HepG2 (cell line): Measurements from ENCODE around the gene HOXA11. TPM values are rescaled to one million over a fixed set of nuclear protein-coding genes. Genes with fewer than 3 reads are reported as not detected.

ENCODE experiments used
- ATAC-seq: fragments of 200-7000 bp; cut with Tn5 transposase; 3 replicates; pipeline ENCODE4 v1.9.1; 2020; ENCODE audit warnings: mild to moderate bottlenecking, moderate library complexity
- BruUV-seq: library from RNA; stranded (reverse); fragments of 400-500 nt; replicated peaks from 2 replicates; lab custom pipeline; 2021; lab: Mats Ljungman, UMichigan
- CTCF ChIA-PET: fragments of 300-600 bp; formaldehyde crosslinking; extraction: SDS; loops from one replicate; lab custom pipeline; 2021; ENCODE audit warnings: low total read pairs, inconsistent platforms, low intra/inter-chr PET ratio; lab: Yijun Ruan, JAX
- POLR2A ChIA-PET: fragments of 350-600 bp; sonication (Branson Sonifier 250); formaldehyde crosslinking; loops from one replicate; lab custom pipeline; 2020; ENCODE audit warnings: antibody characterized with exemption, inconsistent platforms; lab: Yijun Ruan, JAX
- DNase-seq: peaks from one replicate; pipeline ENCODE4 v3.0.0-alpha.2; 2015; ENCODE audit warnings: low spot score
- FAIRE-seq: peaks from 3 replicates; lab custom pipeline; 2011; peaks lifted over from hg19 to GRCh38; lab: Jason Lieb, UNC
- H2AFZ ChIP-seq: one replicate; pipeline ENCODE4 v1.6.1; 2011; ENCODE audit warnings: low read length, inconsistent platforms
- H3K27ac ChIP-seq: fragments of 300-600 bp; 3 replicates; pipeline ENCODE4 v1.8.0; 2011; ENCODE audit warnings: mixed run types, mild to moderate bottlenecking, mixed read lengths, low read length, inconsistent platforms; ENCODE audit not compliant: insufficient read depth; ENCODE audit errors: extremely low read length
- H3K27me3 ChIP-seq, 2 experiments: fragments of 200-600 bp in 1 of 2; 2 replicates in 1 of 2; 3 replicates in 1 of 2; pipeline versions ENCODE4 v1.6.0 to v1.8.0; 2011; ENCODE audit warnings: low read length in 2 of 2, mild to moderate bottlenecking in 2 of 2, moderate library complexity in 2 of 2, inconsistent platforms in 1 of 2; ENCODE audit not compliant: insufficient read depth in 2 of 2, control insufficient read depth in 1 of 2
- H3K36me3 ChIP-seq, 2 experiments: fragments of 200-600 bp in 1 of 2; replicated peaks in 1 of 2; 2 replicates in 1 of 2; 3 replicates in 1 of 2; pipeline versions ENCODE4 v1.5.1 to v1.8.0; 2011; ENCODE audit warnings: low read length in 2 of 2, inconsistent platforms in 1 of 2; ENCODE audit not compliant: insufficient read depth in 2 of 2, control insufficient read depth in 1 of 2
- H3K4me1 ChIP-seq: 2 replicates; pipeline ENCODE4 v1.5.1; 2012; ENCODE audit warnings: low read length, inconsistent platforms; ENCODE audit not compliant: insufficient read depth
- H3K4me2 ChIP-seq: 2 replicates; pipeline ENCODE4 v1.6.0; 2011; ENCODE audit warnings: low read depth, low read length, inconsistent platforms
- H3K4me3 ChIP-seq, 3 experiments: fragments of 200-600 bp in 1 of 3; sonication (generic), shearing (Covaris generic) in 1 of 3; replicated peaks in 1 of 3; 2 replicates each; pipeline ENCODE4 v1.5.1; 2011 to 2016; ENCODE audit warnings: low read length in 3 of 3, inconsistent platforms in 2 of 3, low read depth in 2 of 3, mild to moderate bottlenecking in 2 of 3, control low read depth in 1 of 3, mixed read lengths in 1 of 3; ENCODE audit not compliant: insufficient read depth in 1 of 3
- H3K79me2 ChIP-seq: one replicate; pipeline ENCODE4 v1.6.1; 2011; ENCODE audit warnings: low read length, inconsistent platforms; ENCODE audit not compliant: insufficient read depth
- H3K9ac ChIP-seq: 2 replicates; pipeline ENCODE4 v1.6.0; 2011; ENCODE audit warnings: mild to moderate bottlenecking, low read depth, low read length, inconsistent platforms; ENCODE audit not compliant: insufficient read depth
- H3K9me3 ChIP-seq: 2 replicates; pipeline ENCODE4 v1.5.1; 2012; ENCODE audit warnings: mild to moderate bottlenecking, low read length
- H4K20me1 ChIP-seq: 2 replicates; pipeline ENCODE4 v1.6.0; 2011; ENCODE audit warnings: inconsistent platforms, mild to moderate bottlenecking, low read length, moderate library complexity; ENCODE audit not compliant: insufficient read depth
- AHDC1 ChIP-seq: sonication (generic); formaldehyde crosslinking; IDR thresholded peaks from 2 replicates; pipeline ENCODE4 v1.5.1; 2020; ENCODE audit warnings: mild to moderate bottlenecking, missing genetic modification reagents, borderline replicate concordance
- HOXA7 ChIP-seq: sonication (generic); formaldehyde crosslinking; IDR thresholded peaks from 2 replicates; pipeline ENCODE4 v1.8.1; 2022; ENCODE audit warnings: mild to moderate bottlenecking, missing genetic modification reagents, moderate library complexity
- IRX3 ChIP-seq: sonication (generic); formaldehyde crosslinking; IDR thresholded peaks from 2 replicates; pipeline ENCODE4 v1.8.1; 2023; ENCODE audit warnings: mild to moderate bottlenecking, low read depth, missing genetic modification reagents, borderline replicate concordance
- PATZ1 ChIP-seq: sonication (generic); formaldehyde crosslinking; IDR thresholded peaks from 2 replicates; pipeline ENCODE4 v1.4.0; 2020; ENCODE audit warnings: missing genetic modification reagents
- REL ChIP-seq: sonication (generic); formaldehyde crosslinking; conservative IDR thresholded peaks from 2 replicates; pipeline ENCODE4 v1.8.0; 2022; ENCODE audit warnings: mild to moderate bottlenecking, missing genetic modification reagents, moderate library complexity
- SMARCC2 ChIP-seq: fragments of 450-650 bp; IDR thresholded peaks from 2 replicates; pipeline ENCODE4 v1.6.1; 2017; ENCODE audit warnings: antibody characterized with exemption, mild to moderate bottlenecking
- ZFYVE20 ChIP-seq: sonication (generic); formaldehyde crosslinking; IDR thresholded peaks from 2 replicates; pipeline ENCODE4 v1.8.0; 2023; ENCODE audit warnings: low read depth, mild to moderate bottlenecking, moderate library complexity, missing genetic modification reagents, borderline replicate concordance
- ZNF350 ChIP-seq: sonication (generic); formaldehyde crosslinking; IDR thresholded peaks from 2 replicates; pipeline ENCODE4 v1.4.0; 2020; ENCODE audit warnings: mild to moderate bottlenecking, low read depth, missing genetic modification reagents, borderline replicate concordance
- ZNF768 ChIP-seq: sonication (generic); formaldehyde crosslinking; IDR thresholded peaks from 2 replicates; pipeline ENCODE4 v1.4.0; 2020; ENCODE audit warnings: missing genetic modification reagents
- ZNF775 ChIP-seq: sonication (generic); formaldehyde crosslinking; IDR thresholded peaks from 2 replicates; pipeline ENCODE4 v1.4.0; 2020; ENCODE audit warnings: missing genetic modification reagents, mild to moderate bottlenecking, moderate library complexity, borderline replicate concordance
- WGBS: methylation state at CpG from one replicate; pipeline ENCODE4 v1.1.6; 2017; ENCODE audit warnings: low lambda C conversion rate; 5-methylcytosine and 5-hydroxymethylcytosine counted together
- in situ Hi-C: cut with HindIII; loops from 2 replicates; pipeline ENCODE4 v1.10.0; 2017; ENCODE audit warnings: low pct_unique_long_range_greater_than_20kb; ENCODE audit not compliant: extremely low pct_ligation_motif_present
- intact Hi-C: fragments of 100-400 bp; cut with micrococcal nuclease; formaldehyde crosslinking; loops from one replicate; pipeline ENCODE4 v1.10.0; 2022; ENCODE audit not compliant: unreplicated experiment
- polyA plus RNA-seq, 8 experiments: library from polyadenylated mRNA; depleted of rRNA in 3 of 8; stranded (reverse) in 7 of 8; unstranded in 1 of 8; fragments of >200 nt; fragmentation: Illumina TruSeq in 4 of 8; extraction: Trizol in 4 of 8; gene quantifications; 2 replicates each; pipeline versions ENCODE4 v1.2.1 to v1.2.3, GENCODE V29; 2011 to 2016; ENCODE audit warnings: low read depth in 4 of 8, missing spikeins in 1 of 8, mixed read lengths in 1 of 8; ENCODE audit not compliant: insufficient read depth in 1 of 8
- total RNA-seq, 5 experiments: library from RNA; depleted of rRNA; stranded (reverse); fragments of >200 nt; fragmentation: Illumina TruSeq; extraction: Trizol; gene quantifications; 2 replicates each; pipeline ENCODE4 v1.2.3, GENCODE V29; 2016; ENCODE audit warnings: low read depth in 1 of 5

The HOXA11 gene
- total and polyA plus RNA-seq, 2 of the 13 experiments (the other 11 are each of a cell fraction or from before 2014, with no cell fraction given) = not detected

- no peaks in the 10 kb centered on the region for H4K20me1 ChIP-seq
- no peaks in the 10 kb centered on the region for H3K79me2 ChIP-seq
- peaks cover 6 to 77% of the 10 kb centered on the region in 2 experiments for H3K27me3 ChIP-seq
- no peak for TF ChIP-seq IRX3
- no peak for TF ChIP-seq ZNF350
- no peak for TF ChIP-seq PATZ1 (CRISPR knock-in tag)
- TF ChIP-seq ZNF768 (CRISPR knock-in tag) = no peak
- TF ChIP-seq HOXA7 (CRISPR knock-in tag) = no peak
- no peak for TF ChIP-seq AHDC1 (CRISPR knock-in tag)
- TF ChIP-seq ZNF775 (CRISPR knock-in tag) = no peak
- no peak for TF ChIP-seq SMARCC2
- TF ChIP-seq ZFYVE20 (CRISPR knock-in tag) = no peak
- no peak for TF ChIP-seq REL (CRISPR knock-in tag)
- no peaks in the 10 kb centered on the region for H3K9me3 ChIP-seq
- BruUV-seq = no TSS peak
- in situ Hi-C loops = no loop called here
- 28% methylated on average over 10 of the region's 22 CpGs for WGBS
- peaks cover 20% of the 10 kb centered on the region for H3K4me1 ChIP-seq
- ChIA-PET CTCF (no interaction called here), POLR2A (no interaction called here)
- FAIRE-seq = no peak
- no peak overlapping the region for H3K9ac ChIP-seq
- no peak overlapping the region for H2AFZ ChIP-seq
- ATAC-seq = no peak
- no peak overlapping the region for H3K4me3 ChIP-seq
- no peaks in the 10 kb centered on the region for H3K36me3 ChIP-seq
- no peak overlapping the region for H3K27ac ChIP-seq
- no peak for DNase-seq
- no peak overlapping the region for H3K4me2 ChIP-seq
- intact Hi-C loops = no loop called here
Observed at GRCh38 chr7:27176962-27177794, 7.9 kb downstream of the HOXA11 start.
